K562 (cell line): ENCODE measurements around the gene COQ2. TPM values are rescaled to one million over a fixed set of nuclear protein-coding genes. Genes with fewer than 3 reads are reported as not detected.

Experiments used
- ARID1B ChIP-seq: fragments of 450-650 bp; IDR thresholded peaks from 2 replicates; pipeline ENCODE4 v1.6.1; 2016; ENCODE audit warnings: antibody characterized with exemption, mild to moderate bottlenecking, inconsistent platforms
- CBX2 ChIP-seq: fragments of 200-600 bp; sonication (generic); IDR thresholded peaks from one replicate; pipeline ENCODE4 v1.6.1; 2012; ENCODE audit warnings: mild to moderate bottlenecking, low read length, inconsistent platforms; ENCODE audit not compliant: insufficient read depth, poor library complexity, severe bottlenecking
- CC2D1A ChIP-seq: fragments of 450-650 bp; IDR thresholded peaks from 2 replicates; pipeline ENCODE4 v1.6.1; 2017; ENCODE audit warnings: mild to moderate bottlenecking
- CHD1 ChIP-seq: fragments of 200-600 bp; sonication (generic); IDR thresholded peaks from one replicate; pipeline ENCODE4 v1.6.1; 2012; ENCODE audit warnings: mild to moderate bottlenecking, moderate library complexity, low read length, inconsistent platforms
- FIP1L1 ChIP-seq: fragments of 200-400 bp; formaldehyde crosslinking; IDR thresholded peaks from 2 replicates; pipeline ENCODE4 v1.6.1; 2018; ENCODE audit warnings: mild to moderate bottlenecking, low read depth, low read length; ENCODE audit not compliant: poor library complexity, severe bottlenecking
- FOXO4 ChIP-seq: fragments of 450-650 bp; formaldehyde crosslinking; IDR thresholded peaks from 2 replicates; pipeline ENCODE4 v1.4.0; 2020; ENCODE audit warnings: mild to moderate bottlenecking, moderate library complexity
- GABPB1 ChIP-seq: sonication (generic); formaldehyde crosslinking; IDR thresholded peaks from 2 replicates; pipeline ENCODE4 v1.8.0; 2022; ENCODE audit warnings: mild to moderate bottlenecking, missing genetic modification reagents
- JUND ChIP-seq, 2 experiments: IDR thresholded peaks; 2 replicates in 1 of 2; 3 replicates in 1 of 2; pipeline ENCODE4 v1.6.1; 2011; ENCODE audit warnings: borderline replicate concordance in 2 of 2, low read depth in 2 of 2, low read length in 2 of 2, improper control_type of control experiment in 1 of 2, missing biosample characterization in 1 of 2, missing genetic modification characterization in 1 of 2, missing genetic modification reagents in 1 of 2
- MYC ChIP-seq, 2 experiments: fragments of 250-450 bp in 1 of 2; sonication (Bioruptor Pico) in 1 of 2; IDR thresholded peaks; 2 replicates each; pipeline versions ENCODE4 v1.5.1 to v1.6.1; 2012 to 2021; ENCODE audit warnings: low read depth in 2 of 2, borderline replicate concordance in 1 of 2, improper control_type of control experiment in 1 of 2, low read length in 1 of 2, mild to moderate bottlenecking in 1 of 2, moderate library complexity in 1 of 2
- NFATC3 ChIP-seq: fragments of 450-650 bp; IDR thresholded peaks from 2 replicates; pipeline ENCODE4 v1.6.1; 2017; ENCODE audit warnings: mild to moderate bottlenecking
- PPARD ChIP-seq: fragments of 250-450 bp; sonication (Bioruptor Pico); IDR thresholded peaks from 2 replicates; pipeline ENCODE4 v1.8.0; 2022; ENCODE audit warnings: inconsistent platforms, mild to moderate bottlenecking, moderate library complexity
- PURB ChIP-seq: sonication (generic); formaldehyde crosslinking; IDR thresholded peaks from 2 replicates; pipeline ENCODE4 v1.9.0; 2021; ENCODE audit warnings: low read depth, mild to moderate bottlenecking, missing genetic modification reagents
- PYGO2 ChIP-seq: fragments of 450-650 bp; IDR thresholded peaks from 2 replicates; pipeline ENCODE4 v1.6.1; 2016; ENCODE audit warnings: mild to moderate bottlenecking, missing genetic modification characterization, moderate library complexity, missing compliant biosample characterization
- RBBP5 ChIP-seq: fragments of 200-600 bp; sonication (generic); IDR thresholded peaks from 2 replicates; pipeline ENCODE4 v1.6.1; 2012; ENCODE audit warnings: borderline replicate concordance, mild to moderate bottlenecking, low read length, control low read depth, inconsistent platforms; ENCODE audit not compliant: insufficient read depth, poor library complexity, severe bottlenecking
- TRIM25 ChIP-seq: fragments of 450-650 bp; IDR thresholded peaks from 2 replicates; pipeline ENCODE4 v1.7.0; 2016; ENCODE audit warnings: borderline replicate concordance
- ZNF121 ChIP-seq: sonication (generic); formaldehyde crosslinking; conservative IDR thresholded peaks from 2 replicates; pipeline ENCODE4 v1.8.0; 2022; ENCODE audit warnings: missing genetic modification reagents
- ZNF609 ChIP-seq: sonication (generic); formaldehyde crosslinking; IDR thresholded peaks from 2 replicates; pipeline ENCODE4 v1.8.1; 2023; ENCODE audit warnings: missing genetic modification reagents, mild to moderate bottlenecking, borderline replicate concordance
- polyA plus RNA-seq, 8 experiments: library from polyadenylated mRNA; depleted of rRNA in 4 of 8; stranded (reverse) in 5 of 8; unstranded in 3 of 8; fragments of >200 nt; fragmentation: Nextera tagmentation in 2 of 8; fragmentation: Illumina TruSeq in 1 of 8; extraction: Ambion mirVana in 2 of 8; extraction: Trizol in 1 of 8; gene quantifications; 2 replicates each; pipeline versions ENCODE4 v1.2.1 to v1.2.3, GENCODE V29; 2011 to 2014; ENCODE audit warnings: inconsistent platforms in 1 of 8, missing spikeins in 1 of 8
- total RNA-seq, 7 experiments: library from RNA; depleted of rRNA in 6 of 7; stranded (reverse); fragments of >200 nt in 6 of 7; fragmentation: Illumina TruSeq in 2 of 7; extraction: Trizol in 2 of 7; gene quantifications; 2 replicates each; pipeline versions ENCODE4 v1.2.1 to v1.2.3, GENCODE V29; 2011 to 2021; ENCODE audit warnings: low replicate concordance in 1 of 7

The COQ2 gene
- total and polyA plus RNA-seq, 9 of the 15 experiments (the other 6 are each of a cell fraction or from before 2014, with no cell fraction given): 1.9 to 13.5 (median 11.8) TPM

DNA sequence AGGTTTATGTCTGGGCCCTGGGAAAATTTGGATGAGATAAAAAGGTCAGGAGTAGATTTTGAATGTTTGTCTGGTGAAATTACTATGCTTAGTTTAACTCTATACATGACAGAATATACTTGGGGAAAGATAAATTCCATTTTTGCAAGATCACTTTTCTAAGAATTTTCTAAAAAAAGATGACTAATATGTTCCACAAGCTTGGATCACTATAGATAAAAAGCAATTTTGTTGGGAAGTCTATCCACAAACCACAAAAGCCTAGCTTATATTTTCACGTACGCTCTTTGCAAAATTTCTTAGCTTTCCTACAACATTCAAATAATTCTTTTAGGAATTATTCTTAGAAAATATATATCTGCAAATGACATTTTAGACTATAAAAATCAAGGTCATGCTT lies 20.6 kb upstream of the COQ2 start (continued):
- no peak for TF ChIP-seq PURB
- TF ChIP-seq PPARD (CRISPR knock-in tag): no peak
- no peak for TF ChIP-seq CBX2
- peak; percentile 63 for TF ChIP-seq ARID1B
- TF ChIP-seq PYGO2 (tag): no peak
- TF ChIP-seq ZNF609 (CRISPR knock-in tag): no peak
- TF ChIP-seq FIP1L1: no peak
- TF ChIP-seq JUND (IDR thresholded peaks at IDR 0.05; ENCODE audit: borderline replicate concordance, low read depth, low read length): peak; percentile 62; the same call in 1 of the 2 replicates
- TF ChIP-seq JUND (tag; IDR thresholded peaks at IDR 0.05; ENCODE audit: borderline replicate concordance, low read depth, low read length): peak; percentile 79; the same call in 2 of the 3 replicates
- no peak for TF ChIP-seq TRIM25
- no peak for TF ChIP-seq CC2D1A
- TF ChIP-seq GABPB1: no peak
- peak; percentile 75; the same call in 1 of the 2 replicates for TF ChIP-seq NFATC3
- no peak for TF ChIP-seq MYC (IDR thresholded peaks at IDR 0.05; ENCODE audit: low read depth, low read length)
- TF ChIP-seq MYC (CRISPR knock-in tag; IDR thresholded peaks at IDR 0.05; ENCODE audit: borderline replicate concordance, low read depth): no peak
- TF ChIP-seq CHD1: no peak
- TF ChIP-seq FOXO4 (CRISPR knock-in tag): no peak
- TF ChIP-seq RBBP5: no peak
- no peak for TF ChIP-seq ZNF121 (CRISPR knock-in tag)
